Ovary (tissue), 3 donors: ENCODE data around the gene CTIF.

Experiments used
- CTCF ChIP-seq, 3 donors: fragments of 450-650 bp in 2 of 3; fragments of 200-600 bp in 1 of 3; IDR thresholded peaks; one replicate each; pipeline versions ENCODE4 v1.5.1 to v1.8.0; 2016 to 2022; ENCODE audit warnings: antibody characterized with exemption in 3 of 3, mild to moderate bottlenecking in 1 of 3
- EP300 ChIP-seq: sonication (generic); formaldehyde crosslinking; IDR thresholded peaks from one replicate; pipeline ENCODE4 v1.6.1; 2017; ENCODE audit warnings: antibody characterized with exemption
- POLR2A ChIP-seq: fragments of 450-650 bp; IDR thresholded peaks from one replicate; pipeline ENCODE4 v1.6.1; 2017; ENCODE audit warnings: antibody characterized with exemption, mild to moderate bottlenecking, moderate library complexity
- donor health status: DM: no; HTN: no; CAD: no.

DNA sequence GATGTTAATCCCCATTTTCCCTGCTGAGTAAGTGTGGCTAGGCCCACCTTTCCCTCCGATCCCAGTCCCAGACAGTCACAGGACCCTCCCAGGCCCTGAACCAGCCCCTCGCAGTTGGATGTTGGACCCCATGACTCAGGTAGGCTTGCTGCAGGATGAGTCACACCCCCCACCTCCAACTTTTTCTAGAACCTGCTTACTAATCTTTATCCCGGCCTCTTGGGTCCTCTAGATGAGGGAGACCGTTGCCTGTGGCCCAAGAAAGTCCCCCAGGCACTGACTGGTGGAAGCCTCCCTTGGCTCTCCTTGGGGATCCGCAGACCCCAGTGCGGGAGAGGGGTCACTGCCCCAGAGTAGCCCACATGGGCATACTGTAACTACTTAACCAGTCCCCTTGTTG, 313.5 kb downstream of the CTIF start:
- no peak for TF ChIP-seq CTCF (IDR thresholded peaks at IDR 0.05)
- TF ChIP-seq POLR2A: no peak
- TF ChIP-seq EP300: no peak
